ENCODE measurements around the gene HIC2. TPM values are rescaled to one million over a fixed set of nuclear protein-coding genes. Genes with fewer than 3 reads are reported as not detected.
A peak's percentile ranks its signal among the peaks of the same experiment; 100 is the strongest.
"Not testable (repeated sequence)": the region's sequence is repeated elsewhere in the genome, so short reads cannot be mapped to it uniquely, and the experiment has no call there.

HIC2 gene, protein sequence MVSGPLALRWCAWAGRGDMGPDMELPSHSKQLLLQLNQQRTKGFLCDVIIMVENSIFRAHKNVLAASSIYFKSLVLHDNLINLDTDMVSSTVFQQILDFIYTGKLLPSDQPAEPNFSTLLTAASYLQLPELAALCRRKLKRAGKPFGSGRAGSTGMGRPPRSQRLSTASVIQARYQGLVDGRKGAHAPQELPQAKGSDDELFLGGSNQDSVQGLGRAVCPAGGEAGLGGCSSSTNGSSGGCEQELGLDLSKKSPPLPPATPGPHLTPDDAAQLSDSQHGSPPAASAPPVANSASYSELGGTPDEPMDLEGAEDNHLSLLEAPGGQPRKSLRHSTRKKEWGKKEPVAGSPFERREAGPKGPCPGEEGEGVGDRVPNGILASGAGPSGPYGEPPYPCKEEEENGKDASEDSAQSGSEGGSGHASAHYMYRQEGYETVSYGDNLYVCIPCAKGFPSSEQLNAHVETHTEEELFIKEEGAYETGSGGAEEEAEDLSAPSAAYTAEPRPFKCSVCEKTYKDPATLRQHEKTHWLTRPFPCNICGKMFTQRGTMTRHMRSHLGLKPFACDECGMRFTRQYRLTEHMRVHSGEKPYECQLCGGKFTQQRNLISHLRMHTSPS
- polyA plus RNA-seq (2013, experiment 1 of 2) = 14.1 TPM
- 17.1 TPM for polyA plus RNA-seq (2013, experiment 2 of 2)

GRCh38 chr22:21417227-21417746 is at the start of gene HIC2:
Gene HIC2, plus strand, starts transcription at chr22:21417371. Its CDS starts 25,461 bp downstream, at chr22:21442832.
- H3K36me3 ChIP-seq (ENCODE audit: insufficient read depth, low read length); H3K9ac ChIP-seq (ENCODE audit: low read depth, low read length); H3K27me3 ChIP-seq (ENCODE audit: insufficient read depth, low read length); H3K4me1 ChIP-seq (ENCODE audit: insufficient read depth, low read length); H3K9me3 ChIP-seq (ENCODE audit: insufficient read depth, low read depth, low read length); H3K27ac ChIP-seq (ENCODE audit: low read depth, low read length): not testable (repeated sequence)
- peak within 1 kb of the TSS; percentile 50 for H3K4me3 ChIP-seq (ENCODE audit: low read length)
- no CpG with 5 or more reads among the region's 81 CpGs for WGBS

GRCh38 chr22:21368603-21369310 is 48.4 kb upstream of the HIC2 start:
- not testable (repeated sequence) for H3K27ac ChIP-seq (ENCODE audit: low read depth, low read length); H3K4me3 ChIP-seq (ENCODE audit: low read length); H3K9ac ChIP-seq (ENCODE audit: low read depth, low read length); H3K36me3 ChIP-seq (ENCODE audit: insufficient read depth, low read length); H3K9me3 ChIP-seq (ENCODE audit: insufficient read depth, low read depth, low read length); H3K4me1 ChIP-seq (ENCODE audit: insufficient read depth, low read length); H3K27me3 ChIP-seq (ENCODE audit: insufficient read depth, low read length)
- WGBS = 93% methylated on average over 3 of the region's 12 CpGs

DNA sequence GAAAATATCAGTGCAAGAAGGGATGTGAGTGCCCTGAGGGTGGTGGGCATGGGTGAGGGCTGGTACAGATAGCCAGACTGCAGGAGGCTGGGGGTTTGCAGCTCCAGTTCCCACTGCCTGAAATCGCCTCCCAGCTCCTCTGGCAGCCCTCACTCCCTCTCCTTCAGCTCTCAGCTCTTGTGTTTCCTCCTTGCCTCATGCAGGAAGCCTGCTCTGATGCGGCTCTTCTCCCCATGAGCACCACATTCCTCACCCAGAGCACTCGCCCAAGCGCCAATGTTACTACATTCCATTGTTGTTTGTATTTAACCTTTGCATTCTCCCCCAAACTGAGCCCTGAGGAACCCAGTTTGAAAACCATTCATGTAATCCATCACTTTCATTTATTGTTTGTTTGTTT is 41.3 kb upstream of the HIC2 start:
- WGBS = no CpG with 5 or more reads among the region's 4 CpGs
- H3K27me3 ChIP-seq (ENCODE audit: insufficient read depth, low read length); H3K27ac ChIP-seq (ENCODE audit: low read depth, low read length); H3K4me3 ChIP-seq (ENCODE audit: low read length); H3K9me3 ChIP-seq (ENCODE audit: insufficient read depth, low read depth, low read length); H3K9ac ChIP-seq (ENCODE audit: low read depth, low read length); H3K36me3 ChIP-seq (ENCODE audit: insufficient read depth, low read length); H3K4me1 ChIP-seq (ENCODE audit: insufficient read depth, low read length): not testable (repeated sequence)

DNA sequence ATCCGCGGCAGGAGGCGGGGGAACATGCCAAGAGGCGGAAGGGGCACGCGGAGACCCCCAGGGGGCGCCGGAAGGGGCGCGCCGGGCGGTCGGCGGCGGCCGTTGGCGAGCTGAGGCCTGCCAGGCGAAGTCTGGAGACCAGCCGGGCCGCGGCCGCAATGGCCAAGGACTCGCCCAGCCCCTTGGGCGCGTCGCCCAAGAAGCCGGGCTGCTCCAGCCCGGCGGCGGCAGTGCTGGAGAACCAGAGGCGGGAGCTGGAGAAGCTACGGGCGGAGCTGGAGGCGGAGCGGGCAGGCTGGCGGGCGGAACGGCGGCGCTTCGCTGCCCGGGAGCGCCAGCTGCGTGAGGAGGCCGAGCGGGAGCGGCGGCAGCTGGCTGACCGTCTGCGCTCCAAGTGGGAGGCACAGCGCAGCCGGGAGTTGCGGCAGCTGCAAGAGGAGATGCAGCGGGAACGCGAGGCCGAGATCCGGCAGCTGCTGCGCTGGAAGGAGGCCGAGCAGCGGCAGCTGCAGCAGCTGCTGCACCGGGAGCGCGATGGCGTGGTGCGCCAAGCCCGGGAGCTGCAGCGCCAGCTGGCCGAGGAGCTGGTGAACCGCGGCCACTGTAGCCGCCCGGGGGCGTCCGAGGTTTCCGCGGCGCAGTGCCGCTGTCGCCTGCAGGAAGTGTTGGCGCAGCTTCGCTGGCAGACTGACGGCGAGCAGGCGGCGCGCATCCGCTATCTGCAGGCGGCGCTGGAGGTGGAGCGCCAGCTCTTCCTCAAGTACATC is 33.3 kb upstream of the HIC2 start, which contains the start of gene RIMBP3B:
TSS of gene RIMBP3B (plus strand) at position 51 of the 767 bp plus-strand sequence. CDS start at position 159, 108 bp downstream.
- not testable (repeated sequence) for H3K27ac ChIP-seq (ENCODE audit: low read depth, low read length); H3K9me3 ChIP-seq (ENCODE audit: insufficient read depth, low read depth, low read length); H3K27me3 ChIP-seq (ENCODE audit: insufficient read depth, low read length); H3K9ac ChIP-seq (ENCODE audit: low read depth, low read length); H3K4me3 ChIP-seq (ENCODE audit: low read length); H3K36me3 ChIP-seq (ENCODE audit: insufficient read depth, low read length); H3K4me1 ChIP-seq (ENCODE audit: insufficient read depth, low read length)
- no CpG with 5 or more reads among the region's 91 CpGs for WGBS

GRCh38 chr22:21384468-21385357 is 32.5 kb upstream of the HIC2 start:
- not testable (repeated sequence) for H3K27me3 ChIP-seq (ENCODE audit: insufficient read depth, low read length); H3K9ac ChIP-seq (ENCODE audit: low read depth, low read length); H3K27ac ChIP-seq (ENCODE audit: low read depth, low read length); H3K4me1 ChIP-seq (ENCODE audit: insufficient read depth, low read length); H3K4me3 ChIP-seq (ENCODE audit: low read length); H3K9me3 ChIP-seq (ENCODE audit: insufficient read depth, low read depth, low read length); H3K36me3 ChIP-seq (ENCODE audit: insufficient read depth, low read length)
- no CpG with 5 or more reads among the region's 79 CpGs for WGBS

- H3K4me1 ChIP-seq (ENCODE audit: insufficient read depth, low read length); H3K4me3 ChIP-seq (ENCODE audit: low read length); H3K36me3 ChIP-seq (ENCODE audit: insufficient read depth, low read length); H3K27me3 ChIP-seq (ENCODE audit: insufficient read depth, low read length); H3K9ac ChIP-seq (ENCODE audit: low read depth, low read length); H3K27ac ChIP-seq (ENCODE audit: low read depth, low read length); H3K9me3 ChIP-seq (ENCODE audit: insufficient read depth, low read depth, low read length): not testable (repeated sequence)
- no CpG with 5 or more reads among the region's 7 CpGs for WGBS
Observed at GRCh38 chr22:21389480-21389879, 27.7 kb upstream of the HIC2 start.

DNA sequence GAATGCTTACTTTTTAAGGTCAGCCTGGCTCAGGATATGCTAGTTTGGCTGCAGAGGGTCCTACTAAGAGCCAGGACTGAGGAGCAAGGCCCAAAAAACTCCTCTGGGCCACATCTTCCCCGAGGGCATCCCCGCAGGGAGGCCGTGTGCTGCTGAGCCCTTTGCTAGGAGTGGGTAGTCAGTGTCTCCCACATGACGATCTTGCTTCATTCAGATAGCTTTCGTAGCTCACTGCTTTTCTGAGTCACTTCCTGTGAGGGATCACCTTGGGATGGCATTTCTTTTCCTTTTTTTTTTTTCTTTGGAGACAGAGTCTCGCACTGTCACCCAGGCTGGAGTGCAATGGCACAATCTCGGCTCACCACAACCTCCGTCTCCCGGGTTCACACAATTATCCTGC is 27.2 kb upstream of the HIC2 start:
- not testable (repeated sequence) for H3K27ac ChIP-seq (ENCODE audit: low read depth, low read length); H3K9ac ChIP-seq (ENCODE audit: low read depth, low read length); H3K4me3 ChIP-seq (ENCODE audit: low read length); H3K27me3 ChIP-seq (ENCODE audit: insufficient read depth, low read length); H3K4me1 ChIP-seq (ENCODE audit: insufficient read depth, low read length); H3K36me3 ChIP-seq (ENCODE audit: insufficient read depth, low read length); H3K9me3 ChIP-seq (ENCODE audit: insufficient read depth, low read depth, low read length)
- no CpG with 5 or more reads among the region's 9 CpGs for WGBS

DNA sequence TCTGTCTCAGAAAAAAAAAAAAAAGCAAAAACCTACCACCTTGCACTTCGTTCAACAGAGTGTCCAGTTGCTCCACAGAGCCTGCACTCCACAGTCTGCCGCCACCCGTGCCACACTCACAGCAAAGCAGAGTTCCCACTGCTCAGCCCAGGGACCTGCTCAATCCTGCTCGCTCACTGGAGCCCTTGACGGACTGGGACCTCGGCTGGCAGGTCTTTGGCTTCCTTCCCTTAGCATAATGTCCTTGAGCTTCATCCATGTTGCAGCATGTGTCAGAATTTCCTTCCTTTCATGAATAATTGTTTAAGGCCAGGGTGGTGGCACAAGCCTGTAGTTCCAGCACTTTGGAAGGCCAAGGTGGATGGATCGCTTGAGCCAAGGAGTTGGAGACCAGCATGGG is 22.6 kb upstream of the HIC2 start:
- not testable (repeated sequence) for H3K9ac ChIP-seq (ENCODE audit: low read depth, low read length); H3K27ac ChIP-seq (ENCODE audit: low read depth, low read length); H3K4me3 ChIP-seq (ENCODE audit: low read length); H3K9me3 ChIP-seq (ENCODE audit: insufficient read depth, low read depth, low read length); H3K4me1 ChIP-seq (ENCODE audit: insufficient read depth, low read length); H3K36me3 ChIP-seq (ENCODE audit: insufficient read depth, low read length); H3K27me3 ChIP-seq (ENCODE audit: insufficient read depth, low read length)
- WGBS = no CpG with 5 or more reads among the region's 7 CpGs

DNA sequence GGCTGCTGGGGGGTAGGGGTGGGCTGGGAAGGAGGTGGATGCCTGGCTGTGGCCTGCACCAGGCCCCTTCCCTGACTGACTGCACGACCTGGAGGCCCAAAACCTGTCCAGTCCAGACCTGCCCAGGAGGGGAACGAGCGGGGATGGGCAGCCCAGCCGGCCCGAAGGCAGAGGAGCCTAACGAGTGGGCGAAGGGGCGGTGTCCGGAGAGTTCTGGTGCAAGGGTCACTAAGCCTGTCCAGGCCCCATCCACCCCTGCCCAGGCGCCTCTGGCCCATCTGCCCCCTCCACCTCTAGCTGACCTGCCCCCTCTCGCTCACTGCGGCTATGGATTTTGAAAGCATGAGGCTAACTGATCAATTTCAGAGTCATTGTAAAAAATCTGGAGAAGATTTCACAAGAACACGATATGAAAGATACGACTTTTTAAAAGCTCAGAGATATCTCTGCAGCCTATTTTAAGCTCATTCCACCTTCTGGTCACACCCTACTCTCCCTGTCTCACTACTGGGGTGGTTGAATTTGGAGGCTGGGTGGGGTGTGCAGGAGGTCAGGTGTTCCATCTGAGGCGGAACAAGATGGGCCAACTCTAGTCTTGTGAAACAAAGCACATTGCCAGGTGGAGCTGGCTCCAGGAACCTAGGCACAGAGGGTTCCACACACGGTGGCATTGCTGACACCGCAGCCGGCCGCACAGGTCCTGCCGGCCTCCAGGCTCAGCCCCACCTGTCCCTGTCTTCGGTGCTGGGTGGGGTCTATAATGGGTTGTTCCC is 15.8 kb upstream of the HIC2 start:
- not testable (repeated sequence) for H3K27me3 ChIP-seq (ENCODE audit: insufficient read depth, low read length); H3K4me1 ChIP-seq (ENCODE audit: insufficient read depth, low read length); H3K27ac ChIP-seq (ENCODE audit: low read depth, low read length); H3K36me3 ChIP-seq (ENCODE audit: insufficient read depth, low read length); H3K9ac ChIP-seq (ENCODE audit: low read depth, low read length); H3K4me3 ChIP-seq (ENCODE audit: low read length); H3K9me3 ChIP-seq (ENCODE audit: insufficient read depth, low read depth, low read length)
- WGBS = no CpG with 5 or more reads among the region's 21 CpGs
